Activated CD8-positive, alpha-beta memory T cell treated with anti-CD3 and anti-CD28 coated beads, Interleukin-2, amount 50 U/mL, for 24 hours (primary cell): ENCODE results near the gene CAPN14.

Source experiments
- DNase-seq: peaks from one replicate; pipeline ENCODE4 v3.0.0-alpha.2; 2020; ENCODE audit errors: extremely low read depth

The CAPN14 gene

GRCh38 chr2:31226266-31226665 is 9.0 kb upstream of the CAPN14 start:
- DNase-seq = no peak

GRCh38 chr2:31223749-31224148 is 6.4 kb upstream of the CAPN14 start:
- DNase-seq = no peak

- DNase-seq = no peak
These were observed 5.7 kb upstream of the CAPN14 start for GRCh38 chr2:31223026-31223425.

GRCh38 chr2:31222071-31222470 is 4.8 kb upstream of the CAPN14 start:
- no peak for DNase-seq

GRCh38 chr2:31221544-31221943 is 4.2 kb upstream of the CAPN14 start:
- DNase-seq = no peak

- no peak for DNase-seq
These were observed 2.0 kb upstream of the CAPN14 start for GRCh38 chr2:31219131-31219969.

- no peak for DNase-seq
These were observed 581 bp downstream of the CAPN14 start for GRCh38 chr2:31216734-31217133.

- no peak for DNase-seq
These were observed 2.8 kb downstream of the CAPN14 start for GRCh38 chr2:31214444-31214915.

- no peak for DNase-seq
These were observed 3.5 kb downstream of the CAPN14 start for GRCh38 chr2:31213601-31214443.

- DNase-seq = no peak
These were observed 4.4 kb downstream of the CAPN14 start for GRCh38 chr2:31212659-31213600.

- DNase-seq = no peak
These were observed 9.1 kb downstream of the CAPN14 start for GRCh38 chr2:31208240-31208639.

GRCh38 chr2:31207790-31208189 is 9.5 kb downstream of the CAPN14 start:
- DNase-seq = no peak

- DNase-seq = no peak
These were observed 11.7 kb downstream of the CAPN14 start for GRCh38 chr2:31205613-31206012.

- DNase-seq = no peak
These were observed 12.1 kb downstream of the CAPN14 start for GRCh38 chr2:31205186-31205585.

- no peak for DNase-seq
These were observed 12.5 kb downstream of the CAPN14 start for GRCh38 chr2:31204783-31205182.

GRCh38 chr2:31203916-31204315 is 13.4 kb downstream of the CAPN14 start:
- no peak for DNase-seq

- no peak for DNase-seq
These were observed 14.5 kb downstream of the CAPN14 start for GRCh38 chr2:31202833-31203232.

GRCh38 chr2:31202041-31202440 is 15.3 kb downstream of the CAPN14 start:
- DNase-seq = no peak

GRCh38 chr2:31200972-31201371 is 16.3 kb downstream of the CAPN14 start:
- DNase-seq = no peak

GRCh38 chr2:31199206-31199605 is 18.1 kb downstream of the CAPN14 start:
- DNase-seq = no peak

- DNase-seq = no peak
These were observed 19.6 kb downstream of the CAPN14 start for GRCh38 chr2:31197669-31198068.

- DNase-seq = no peak
These were observed 20.1 kb downstream of the CAPN14 start for GRCh38 chr2:31197166-31197565.
